ENCODE results near the gene BICDL1. TPM values are rescaled to one million over a fixed set of nuclear protein-coding genes. Genes with fewer than 3 reads are reported as not detected.

BICDL1 gene
- total RNA-seq, 1 experiment from 2014 or later: 18.2 TPM

DNA sequence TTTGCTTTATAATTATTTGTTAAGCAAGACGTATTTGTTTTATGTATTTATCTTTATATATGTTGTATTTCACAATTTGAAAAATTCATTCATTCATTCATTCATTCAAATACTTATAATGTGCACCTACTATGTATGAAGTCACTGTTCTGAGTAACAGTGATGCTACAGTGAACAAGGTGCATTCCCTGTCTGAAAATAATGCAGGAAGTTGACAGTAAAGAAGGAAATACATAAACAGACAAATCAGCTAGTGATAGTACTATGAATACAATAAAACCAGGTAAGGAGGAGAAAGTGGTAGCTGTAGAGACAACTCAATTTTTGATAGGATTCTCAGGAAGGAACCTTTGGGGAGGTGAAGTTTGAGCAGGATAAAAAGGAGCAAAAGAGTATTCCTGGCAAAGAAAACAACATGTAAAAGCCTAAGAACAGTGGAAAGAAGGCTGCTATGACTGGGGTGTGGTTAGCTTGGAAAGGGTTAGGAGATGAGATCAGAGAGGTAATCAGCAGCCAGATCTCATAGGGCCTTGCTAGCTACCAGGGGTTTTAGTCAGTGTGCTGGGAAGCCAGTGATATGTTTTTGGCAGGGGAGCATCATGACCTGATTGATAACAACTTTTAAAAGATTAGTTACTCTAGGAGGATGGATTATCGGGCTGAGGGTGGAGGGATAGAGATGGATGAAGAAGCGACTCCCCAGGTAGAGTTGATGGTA, 17.4 kb downstream of the BICDL1 start (continued):
- TF ChIP-seq, protein P1, sequence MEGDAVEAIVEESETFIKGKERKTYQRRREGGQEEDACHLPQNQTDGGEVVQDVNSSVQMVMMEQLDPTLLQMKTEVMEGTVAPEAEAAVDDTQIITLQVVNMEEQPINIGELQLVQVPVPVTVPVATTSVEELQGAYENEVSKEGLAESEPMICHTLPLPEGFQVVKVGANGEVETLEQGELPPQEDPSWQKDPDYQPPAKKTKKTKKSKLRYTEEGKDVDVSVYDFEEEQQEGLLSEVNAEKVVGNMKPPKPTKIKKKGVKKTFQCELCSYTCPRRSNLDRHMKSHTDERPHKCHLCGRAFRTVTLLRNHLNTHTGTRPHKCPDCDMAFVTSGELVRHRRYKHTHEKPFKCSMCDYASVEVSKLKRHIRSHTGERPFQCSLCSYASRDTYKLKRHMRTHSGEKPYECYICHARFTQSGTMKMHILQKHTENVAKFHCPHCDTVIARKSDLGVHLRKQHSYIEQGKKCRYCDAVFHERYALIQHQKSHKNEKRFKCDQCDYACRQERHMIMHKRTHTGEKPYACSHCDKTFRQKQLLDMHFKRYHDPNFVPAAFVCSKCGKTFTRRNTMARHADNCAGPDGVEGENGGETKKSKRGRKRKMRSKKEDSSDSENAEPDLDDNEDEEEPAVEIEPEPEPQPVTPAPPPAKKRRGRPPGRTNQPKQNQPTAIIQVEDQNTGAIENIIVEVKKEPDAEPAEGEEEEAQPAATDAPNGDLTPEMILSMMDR (IDR thresholded peaks at IDR 0.05 in 2 of 3, conservative IDR thresholded peaks at IDR 0.05 in 1 of 3; ENCODE audit: borderline replicate concordance in 1 of 3, insufficient read depth in 1 of 3, low read depth in 2 of 3, low read length in 2 of 3): no peak

DNA sequence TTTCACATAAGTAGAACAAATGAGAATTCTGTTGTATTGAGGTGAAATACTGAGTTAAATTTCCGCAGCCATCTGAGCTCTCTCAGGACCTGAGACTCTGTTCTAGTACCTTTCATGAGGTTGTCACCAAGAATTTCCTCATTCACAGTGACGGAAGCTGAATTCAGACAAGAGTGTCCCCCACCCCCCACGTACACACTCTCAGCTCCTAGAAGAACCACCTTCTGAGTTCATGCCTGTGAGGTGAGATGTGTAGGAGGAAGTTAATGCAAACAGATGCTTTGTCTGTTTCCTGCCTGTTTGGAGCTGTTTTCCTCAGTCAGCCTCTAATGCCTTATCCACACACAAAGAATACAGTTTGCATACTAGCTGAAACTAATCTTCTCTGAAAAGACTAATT, 18.2 kb downstream of the BICDL1 start:
- ChIA-PET POLR2A (interaction anchor here (0.7 to 1.0 kb wide), 2 partner anchors 19 to 1793 kb away, joined by 3 to 5 read pairs; partner anchors contain the start of gene BICDL1), CTCF (no interaction called here), RAD21 (ENCODE audit: low non-redundant PET in 1 of 2, low total read pairs in 2 of 2, uncharacterized antibody in 2 of 2, unreplicated experiment in 2 of 2) (no interaction called here)
- Histone ChIP-seq H3K36me3 (ENCODE audit: control insufficient read depth in 1 of 2, insufficient read depth in 2 of 2, low read length in 2 of 2) (no peaks in the 10 kb centered on the region), H3K27ac (ENCODE audit: low read depth, low read length) (no peak overlapping the region), H4K20me1 (ENCODE audit: insufficient read depth) (no peaks in the 10 kb centered on the region), H3K4me1 (ENCODE audit: control insufficient read depth in 1 of 2, insufficient read depth in 2 of 2, low read length in 2 of 2) (no peaks in the 10 kb centered on the region; a peak in 1 of 4 replicates), H2AFZ (ENCODE audit: low read depth, low read length, poor library complexity, severe bottlenecking) (no peak overlapping the region), H3K79me2 (ENCODE audit: insufficient read depth, low read length) (no peaks in the 10 kb centered on the region), H3K9ac (ENCODE audit: low read length) (no peak overlapping the region), H3K27me3 (ENCODE audit: insufficient read depth, low read length) (no peaks in the 10 kb centered on the region), H3K4me2 (ENCODE audit: low read length) (no peak overlapping the region), H3K9me2 (ENCODE audit: insufficient read depth) (no peaks in the 10 kb centered on the region), H3K9me3 (ENCODE audit: control insufficient read depth in 1 of 2, insufficient read depth in 1 of 2, low read depth in 1 of 2, low read length in 2 of 2) (no peaks in the 10 kb centered on the region), H3K4me3 (replicated peaks in 1 of 2; ENCODE audit: low read depth in 1 of 2, low read length in 2 of 2) (no peak overlapping the region)
- BruUV-seq (replicated peaks): no TSS peak
- DNase-seq (ENCODE audit: low read depth, low spot score) (no peak), ATAC-seq (no peak)
- intact Hi-C loops (cut with micrococcal nuclease): no loop called here
- TF ChIP-seq, protein P2, sequence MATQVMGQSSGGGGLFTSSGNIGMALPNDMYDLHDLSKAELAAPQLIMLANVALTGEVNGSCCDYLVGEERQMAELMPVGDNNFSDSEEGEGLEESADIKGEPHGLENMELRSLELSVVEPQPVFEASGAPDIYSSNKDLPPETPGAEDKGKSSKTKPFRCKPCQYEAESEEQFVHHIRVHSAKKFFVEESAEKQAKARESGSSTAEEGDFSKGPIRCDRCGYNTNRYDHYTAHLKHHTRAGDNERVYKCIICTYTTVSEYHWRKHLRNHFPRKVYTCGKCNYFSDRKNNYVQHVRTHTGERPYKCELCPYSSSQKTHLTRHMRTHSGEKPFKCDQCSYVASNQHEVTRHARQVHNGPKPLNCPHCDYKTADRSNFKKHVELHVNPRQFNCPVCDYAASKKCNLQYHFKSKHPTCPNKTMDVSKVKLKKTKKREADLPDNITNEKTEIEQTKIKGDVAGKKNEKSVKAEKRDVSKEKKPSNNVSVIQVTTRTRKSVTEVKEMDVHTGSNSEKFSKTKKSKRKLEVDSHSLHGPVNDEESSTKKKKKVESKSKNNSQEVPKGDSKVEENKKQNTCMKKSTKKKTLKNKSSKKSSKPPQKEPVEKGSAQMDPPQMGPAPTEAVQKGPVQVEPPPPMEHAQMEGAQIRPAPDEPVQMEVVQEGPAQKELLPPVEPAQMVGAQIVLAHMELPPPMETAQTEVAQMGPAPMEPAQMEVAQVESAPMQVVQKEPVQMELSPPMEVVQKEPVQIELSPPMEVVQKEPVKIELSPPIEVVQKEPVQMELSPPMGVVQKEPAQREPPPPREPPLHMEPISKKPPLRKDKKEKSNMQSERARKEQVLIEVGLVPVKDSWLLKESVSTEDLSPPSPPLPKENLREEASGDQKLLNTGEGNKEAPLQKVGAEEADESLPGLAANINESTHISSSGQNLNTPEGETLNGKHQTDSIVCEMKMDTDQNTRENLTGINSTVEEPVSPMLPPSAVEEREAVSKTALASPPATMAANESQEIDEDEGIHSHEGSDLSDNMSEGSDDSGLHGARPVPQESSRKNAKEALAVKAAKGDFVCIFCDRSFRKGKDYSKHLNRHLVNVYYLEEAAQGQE (IDR thresholded peaks at IDR 0.05; ENCODE audit: low read depth): no peak
- TF ChIP-seq, protein P1 (IDR thresholded peaks at IDR 0.05 in 2 of 3, conservative IDR thresholded peaks at IDR 0.05 in 1 of 3; ENCODE audit: borderline replicate concordance in 1 of 3, insufficient read depth in 1 of 3, low read depth in 2 of 3, low read length in 2 of 3): no peak
- TF ChIP-seq ZNF274 (IDR thresholded peaks at IDR 0.05; ENCODE audit: low read depth, low read length) (no peak), SP1 (IDR thresholded peaks at IDR 0.05; ENCODE audit: low read depth) (no peak), YY1 (IDR thresholded peaks at IDR 0.05; ENCODE audit: extremely low read depth, insufficient replicate concordance, low read depth, low read length) (no peak), EGR1 (IDR thresholded peaks at IDR 0.05; ENCODE audit: low read depth) (no peak), CBX3 (IDR thresholded peaks at IDR 0.05; ENCODE audit: low read depth) (no peak), EZH2 (IDR thresholded peaks at IDR 0.05) (no peak), TCF7L2 (IDR thresholded peaks at IDR 0.05; ENCODE audit: borderline replicate concordance, extremely low read depth, insufficient read depth, insufficient read length) (no peak), FOSL1 (IDR thresholded peaks at IDR 0.05; ENCODE audit: low read depth) (no peak), RAD21 (IDR thresholded peaks at IDR 0.05; ENCODE audit: low read depth) (no peak), ATF3 (IDR thresholded peaks at IDR 0.05) (no peak), ZFX (IDR thresholded peaks at IDR 0.05) (no peak)
- TF ChIP-seq, protein P3, sequence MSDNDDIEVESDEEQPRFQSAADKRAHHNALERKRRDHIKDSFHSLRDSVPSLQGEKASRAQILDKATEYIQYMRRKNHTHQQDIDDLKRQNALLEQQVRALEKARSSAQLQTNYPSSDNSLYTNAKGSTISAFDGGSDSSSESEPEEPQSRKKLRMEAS (IDR thresholded peaks at IDR 0.05): no peak
